ENCODE results near the gene BHMT2.

The BHMT2 gene

DNA sequence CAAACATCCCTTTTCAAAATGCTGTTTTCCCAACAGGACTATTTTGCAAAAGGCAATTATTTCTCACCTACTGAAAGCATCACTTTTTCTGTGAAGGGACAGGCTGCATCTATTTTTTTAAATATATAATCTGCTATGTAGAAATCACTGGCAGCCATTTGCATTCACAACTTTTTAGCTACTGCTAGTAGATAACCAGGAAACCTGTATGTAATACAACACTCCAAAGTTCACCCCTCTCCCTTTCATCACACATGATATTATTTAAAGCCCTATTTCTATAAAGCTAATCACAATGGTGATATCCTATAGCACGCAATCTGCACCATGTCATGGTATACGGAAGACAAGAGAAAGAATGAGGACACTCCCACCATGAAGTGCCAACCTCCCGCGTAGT, 9.9 kb upstream of the BHMT2 start:
- in situ Hi-C loops (cut with MboI; ENCODE audit: low sequenced_read_pairs): no loop called here

DNA sequence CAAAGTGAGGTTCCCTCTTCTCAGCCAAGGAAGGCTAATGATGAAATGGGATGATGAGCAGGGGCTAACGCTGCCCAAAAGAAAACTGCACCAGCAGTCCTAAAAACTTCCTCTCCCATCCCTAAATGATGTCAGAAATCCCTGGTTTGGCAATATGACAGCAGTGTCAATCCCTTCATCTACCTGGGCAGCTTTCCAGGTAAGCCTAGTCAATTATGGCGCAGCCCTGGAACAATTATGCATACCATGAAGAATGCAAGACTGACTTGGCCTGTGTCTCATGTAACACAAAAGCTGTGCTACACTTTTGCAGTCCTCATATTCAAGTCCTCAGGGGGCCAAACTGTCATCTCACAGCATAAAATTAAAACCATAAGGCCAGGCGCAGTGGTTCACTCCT, 7.1 kb upstream of the BHMT2 start:
- in situ Hi-C loops (cut with MboI; ENCODE audit: low sequenced_read_pairs): no loop called here

GRCh38 chr5:79070350-79070667, 742 bp downstream of the BHMT2 start:
- in situ Hi-C loops (cut with MboI; ENCODE audit: low sequenced_read_pairs): no loop called here

DNA sequence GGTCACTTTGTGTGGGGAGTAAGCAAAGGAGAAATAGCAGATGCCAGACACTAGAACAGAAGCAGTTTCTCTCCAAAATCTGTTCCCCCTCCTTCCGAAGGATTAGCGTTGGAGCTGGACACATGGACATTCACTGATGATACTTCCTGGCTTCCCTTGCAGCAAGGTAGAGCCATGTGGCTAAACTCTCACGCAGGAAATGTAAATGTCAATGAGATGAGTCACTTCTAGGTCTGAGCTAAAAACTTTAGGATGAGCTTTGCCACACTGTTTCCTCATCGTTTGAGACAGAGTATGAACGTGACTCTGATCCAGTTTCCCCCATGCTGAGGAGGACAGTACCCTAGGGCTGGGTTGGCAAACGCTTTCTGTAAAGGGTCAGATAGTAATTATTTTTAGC, 5.1 kb downstream of the BHMT2 start:
- in situ Hi-C loops (cut with MboI; ENCODE audit: low sequenced_read_pairs): no loop called here

DNA sequence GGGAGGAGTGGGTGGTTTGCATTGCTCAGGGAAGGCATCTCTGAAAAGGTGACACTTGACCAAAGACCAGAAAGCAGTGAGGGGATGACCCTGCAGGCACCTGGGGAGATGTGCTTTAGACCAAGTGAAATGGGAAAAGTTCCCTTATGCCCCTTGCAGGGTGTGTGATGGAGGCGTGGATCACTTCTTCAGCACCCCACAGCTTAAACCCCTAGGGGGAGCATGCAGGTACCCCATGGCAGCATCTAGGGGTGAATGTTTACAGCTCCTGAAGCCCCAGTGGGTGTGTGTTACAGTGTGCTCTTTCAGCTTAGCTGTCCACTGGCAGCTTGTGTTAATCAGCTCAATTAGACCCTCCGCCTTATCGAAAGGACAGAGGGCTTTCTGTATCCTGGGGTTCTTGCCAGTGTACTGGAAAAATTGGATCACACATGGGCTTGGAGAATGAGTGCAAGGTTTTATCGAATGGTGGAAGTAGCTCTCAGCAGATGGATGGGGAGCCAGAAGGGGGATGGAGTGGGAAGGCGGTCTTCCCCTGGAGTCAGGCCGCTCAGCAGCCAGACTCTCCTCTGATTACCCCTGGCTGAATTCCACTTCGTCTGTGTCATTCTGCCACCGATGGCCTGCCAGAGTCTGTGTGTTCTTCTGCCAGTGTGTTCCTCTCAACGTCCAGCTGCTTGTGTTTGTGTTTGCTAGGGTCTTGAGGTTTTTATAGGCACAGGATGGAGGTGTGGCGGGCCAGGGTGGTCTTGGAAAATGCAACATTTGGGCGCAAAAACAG, 6.3 kb downstream of the BHMT2 start:
- in situ Hi-C loops (cut with MboI; ENCODE audit: low sequenced_read_pairs): no loop called here

- in situ Hi-C loops (cut with MboI; ENCODE audit: low sequenced_read_pairs): no loop called here
These were observed 7.3 kb downstream of the BHMT2 start for GRCh38 chr5:79076819-79077218.

GRCh38 chr5:79077680-79078365, 8.3 kb downstream of the BHMT2 start:
- in situ Hi-C loops (cut with MboI; ENCODE audit: low sequenced_read_pairs): no loop called here

DNA sequence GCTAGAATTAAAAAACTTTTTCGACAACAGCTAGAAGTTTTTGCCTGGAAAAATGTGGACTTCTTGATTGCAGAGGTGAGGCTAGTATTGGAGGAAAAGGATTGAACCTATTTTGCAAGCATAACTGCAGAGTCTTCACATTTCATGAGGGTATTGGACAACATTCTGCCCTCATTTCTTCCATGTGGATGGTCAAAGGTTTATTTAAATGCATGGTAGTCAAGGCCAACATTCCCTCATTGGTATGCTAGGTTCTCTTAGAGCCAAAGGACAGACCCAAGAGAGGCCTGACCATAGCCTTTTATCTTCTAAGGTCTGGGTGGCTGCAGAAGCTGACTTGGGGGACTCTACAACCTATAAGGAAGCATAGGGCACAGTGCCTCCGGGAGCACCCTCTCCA, 11.2 kb downstream of the BHMT2 start:
- in situ Hi-C loops (cut with MboI; ENCODE audit: low sequenced_read_pairs): no loop called here

GRCh38 chr5:79081779-79082178, 12.2 kb downstream of the BHMT2 start:
- in situ Hi-C loops (cut with MboI; ENCODE audit: low sequenced_read_pairs): no loop called here

DNA sequence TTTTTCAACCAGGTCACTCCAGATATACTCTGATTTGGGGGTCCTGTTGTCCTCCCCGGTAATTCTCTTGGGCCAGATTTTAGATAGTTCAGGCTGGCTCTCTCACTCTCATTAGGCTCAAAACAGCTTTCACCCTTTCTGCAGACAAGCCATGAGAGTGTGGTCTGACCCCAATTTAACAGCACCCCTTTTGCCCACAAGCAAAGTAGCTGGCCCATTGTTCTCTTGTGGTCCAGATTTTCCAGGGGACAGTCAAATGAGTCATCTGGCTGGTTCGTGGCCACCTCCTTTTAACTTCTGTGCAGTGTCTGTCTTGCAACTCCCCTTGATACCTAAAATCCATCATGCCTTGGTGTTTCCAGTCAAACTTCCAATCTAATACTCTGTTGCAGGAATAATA, 16.5 kb downstream of the BHMT2 start:
- in situ Hi-C loops (cut with MboI; ENCODE audit: low sequenced_read_pairs): no loop called here

DNA sequence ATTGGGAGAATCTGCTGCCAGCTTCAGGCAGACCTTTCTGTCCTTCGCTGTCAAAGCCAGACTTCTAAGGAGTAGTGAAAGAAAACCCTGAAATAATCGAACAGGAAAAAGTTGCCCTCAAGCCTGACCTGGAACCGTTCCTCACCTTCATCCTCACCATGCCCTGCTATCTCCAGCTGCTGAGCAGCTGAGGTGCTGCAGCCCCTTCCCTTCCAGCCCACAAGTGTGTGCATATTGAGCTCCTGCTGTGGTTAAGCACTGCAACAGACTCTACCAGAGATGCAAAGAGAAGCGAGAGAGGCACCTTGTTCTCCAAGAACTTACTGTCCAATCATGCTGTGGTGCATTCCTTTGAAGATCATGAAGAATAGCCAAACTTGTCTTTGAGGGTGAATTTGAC, 18.9 kb downstream of the BHMT2 start:
- in situ Hi-C loops (cut with MboI; ENCODE audit: low sequenced_read_pairs): no loop called here

GRCh38 chr5:79091064-79091463, 21.5 kb downstream of the BHMT2 start:
- in situ Hi-C loops (cut with MboI; ENCODE audit: low sequenced_read_pairs): no loop called here

- in situ Hi-C loops (cut with MboI; ENCODE audit: low sequenced_read_pairs): no loop called here
These were observed 24.2 kb downstream of the BHMT2 start for GRCh38 chr5:79093762-79094161.

GRCh38 chr5:79105868-79106267, 36.3 kb downstream of the BHMT2 start:
- in situ Hi-C loops (cut with MboI; ENCODE audit: low sequenced_read_pairs): no loop called here

- in situ Hi-C loops (cut with MboI; ENCODE audit: low sequenced_read_pairs): no loop called here
These were observed 37.6 kb downstream of the BHMT2 start for GRCh38 chr5:79107020-79107796.

GRCh38 chr5:79108086-79108485, 38.5 kb downstream of the BHMT2 start:
- in situ Hi-C loops (cut with MboI; ENCODE audit: low sequenced_read_pairs): no loop called here

DNA sequence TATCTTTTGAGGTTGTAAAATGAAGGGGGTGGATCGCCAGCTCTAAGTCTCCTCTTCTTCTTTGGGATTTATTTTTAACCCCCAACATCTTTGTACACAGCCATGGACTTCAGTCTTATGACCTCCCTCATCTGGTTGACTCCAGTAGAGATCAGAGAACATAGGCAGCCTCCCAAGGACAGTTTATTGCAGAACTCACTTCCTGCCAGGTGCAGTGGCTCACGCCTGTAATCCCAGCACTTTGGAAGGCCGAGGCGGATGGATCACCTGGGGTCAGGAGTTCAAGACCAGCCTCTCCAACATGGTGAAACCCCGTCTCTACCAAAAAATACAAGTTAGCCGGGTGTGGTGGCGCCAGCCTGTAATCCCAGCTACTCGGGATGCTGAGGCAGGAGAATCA, 39.2 kb downstream of the BHMT2 start:
- in situ Hi-C loops (cut with MboI; ENCODE audit: low sequenced_read_pairs): no loop called here

DNA sequence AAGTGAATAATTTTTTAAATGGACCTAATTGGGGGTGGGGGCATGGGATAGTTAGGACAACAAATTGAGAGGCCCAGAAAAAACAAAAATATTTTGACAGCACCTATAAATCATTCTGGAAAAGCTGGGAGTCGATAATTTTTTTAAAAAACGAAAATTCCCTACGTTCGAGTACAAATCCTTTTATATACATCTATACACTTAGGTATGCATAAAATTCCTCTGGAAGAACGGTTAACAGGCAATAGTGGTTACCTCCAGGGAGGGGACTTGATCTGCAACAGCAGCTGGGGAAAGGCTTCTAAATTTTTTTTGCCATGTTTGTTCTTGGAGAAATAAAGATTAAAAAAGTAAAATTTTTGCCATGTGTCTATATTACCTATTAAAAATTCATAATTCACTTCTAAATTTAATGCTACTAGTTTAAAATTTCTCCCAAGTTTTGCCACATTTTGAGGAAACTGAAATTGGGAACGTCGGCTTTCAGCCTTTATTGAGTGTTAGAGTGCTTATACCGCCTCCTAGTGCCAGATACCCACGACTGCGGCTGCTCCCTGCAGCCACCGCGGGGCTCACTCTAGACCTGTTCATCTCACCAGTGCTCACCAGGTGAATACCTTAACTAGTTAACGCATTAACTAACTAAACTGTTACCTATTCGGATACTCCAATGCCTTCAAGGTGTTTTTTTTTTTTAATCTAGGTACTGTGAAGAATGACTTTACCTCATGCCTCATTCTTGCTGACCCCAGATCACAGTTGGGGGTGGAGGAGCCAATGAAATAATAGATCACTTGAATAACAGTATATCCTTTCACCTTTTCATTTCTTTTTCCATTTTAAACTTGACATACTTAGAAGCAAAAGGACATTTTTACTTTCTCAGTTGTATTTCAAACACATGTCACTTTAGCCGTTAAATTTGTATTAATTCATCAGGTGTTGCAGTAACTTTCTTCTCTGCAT, 40.2 kb downstream of the BHMT2 start:
- in situ Hi-C loops (cut with MboI; ENCODE audit: low sequenced_read_pairs): no loop called here

DNA sequence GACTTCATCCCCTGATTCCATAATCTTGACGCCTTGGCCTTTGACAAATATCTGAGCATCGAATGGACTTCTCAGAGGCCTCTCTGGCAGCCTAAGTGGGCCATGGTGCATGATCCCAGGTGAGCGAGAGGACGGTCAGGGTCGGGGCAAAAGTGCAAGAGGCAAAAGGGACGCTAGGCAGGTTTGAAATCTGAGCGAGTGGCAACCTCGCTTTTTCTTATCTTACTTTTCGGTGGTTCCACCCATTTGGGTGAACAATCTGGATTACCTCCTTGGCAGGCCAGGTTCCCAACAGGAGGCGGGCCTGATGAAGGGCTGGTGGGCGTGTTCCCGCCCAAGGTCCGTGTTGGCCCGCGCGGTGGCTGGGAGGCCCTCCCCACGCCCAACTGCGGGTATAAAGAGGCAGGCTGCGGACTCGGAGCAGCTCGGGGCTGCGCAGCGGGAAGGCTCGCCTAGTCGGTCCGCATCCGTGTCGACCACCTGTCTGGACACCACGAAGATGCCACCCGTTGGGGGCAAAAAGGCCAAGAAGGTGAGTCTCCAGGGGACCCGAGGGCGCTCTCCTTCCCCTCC, 41.9 kb downstream of the BHMT2 start, which contains the start of gene BHMT:
TSS of gene BHMT (plus strand) at position 423 of the 573 bp plus-strand sequence. CDS start at position 500, 77 bp downstream.
- in situ Hi-C loops (cut with MboI; ENCODE audit: low sequenced_read_pairs): no loop called here

- in situ Hi-C loops (cut with MboI; ENCODE audit: low sequenced_read_pairs): no loop called here
These were observed 42.6 kb downstream of the BHMT2 start for GRCh38 chr5:79111960-79112702.

Measured in HL-60/S4 (cell line).